DND-41 (cell line): Measurements from ENCODE around the gene SAMD4A.

Experiments
- ATAC-seq: fragments of 200-7000 bp; cut with Tn5 transposase; 3 replicates; pipeline ENCODE4 v1.9.1; 2021; ENCODE audit warnings: low read depth; ENCODE audit not compliant: insufficient read depth
- DNase-seq: peaks from one replicate; pipeline ENCODE4 v3.0.0-alpha.2; 2020
- H2AFZ ChIP-seq: 2 replicates; pipeline ENCODE4 v1.6.0; 2012; ENCODE audit warnings: low read depth, low read length
- H3K27ac ChIP-seq: 2 replicates; pipeline ENCODE4 v1.5.1; 2012; ENCODE audit warnings: low read length, inconsistent platforms
- H3K27me3 ChIP-seq: fragments of 200-600 bp; sonication (generic); 2 replicates; pipeline ENCODE4 v1.6.0; 2012; ENCODE audit warnings: low read length, mild to moderate bottlenecking, inconsistent platforms; ENCODE audit not compliant: insufficient read depth, poor library complexity
- H3K36me3 ChIP-seq: 2 replicates; pipeline ENCODE4 v1.5.1; 2012; ENCODE audit warnings: low read length, inconsistent platforms; ENCODE audit not compliant: insufficient read depth
- H3K4me1 ChIP-seq: 2 replicates; pipeline ENCODE4 v1.5.1; 2012; ENCODE audit warnings: mild to moderate bottlenecking, low read length; ENCODE audit not compliant: insufficient read depth
- H3K4me2 ChIP-seq: 2 replicates; pipeline ENCODE4 v1.6.0; 2012; ENCODE audit warnings: mild to moderate bottlenecking, moderate library complexity, low read length, inconsistent platforms; ENCODE audit not compliant: insufficient read depth
- H3K4me3 ChIP-seq, 2 experiments: fragments of 200-600 bp in 1 of 2; shearing (Covaris generic) in 1 of 2; 2 replicates each; pipeline ENCODE4 v1.5.1; 2012 to 2016; ENCODE audit warnings: inconsistent platforms in 2 of 2, low read length in 2 of 2, mild to moderate bottlenecking in 2 of 2, low read depth in 1 of 2, moderate library complexity in 1 of 2
- H3K79me2 ChIP-seq: 2 replicates; pipeline ENCODE4 v1.6.0; 2012; ENCODE audit warnings: low read length, inconsistent platforms; ENCODE audit not compliant: insufficient read depth
- H3K9ac ChIP-seq: 2 replicates; pipeline ENCODE4 v1.6.0; 2012; ENCODE audit warnings: low read depth, mild to moderate bottlenecking, inconsistent platforms, low read length, moderate library complexity
- H3K9me3 ChIP-seq: 2 replicates; pipeline ENCODE4 v1.5.1; 2012; ENCODE audit warnings: low read length, moderate library complexity, mild to moderate bottlenecking, inconsistent platforms; ENCODE audit not compliant: insufficient read depth, severe bottlenecking
- H4K20me1 ChIP-seq: 2 replicates; pipeline ENCODE4 v1.6.0; 2012; ENCODE audit warnings: low read length; ENCODE audit not compliant: insufficient read depth
- CTCF ChIP-seq: IDR thresholded peaks from 2 replicates; pipeline ENCODE4 v1.5.1; 2012; ENCODE audit warnings: borderline replicate concordance, low read length, moderate library complexity, mild to moderate bottlenecking; ENCODE audit not compliant: poor library complexity, severe bottlenecking; ENCODE audit errors: extremely low read depth
- EZH2 ChIP-seq: IDR thresholded peaks from 3 replicates; pipeline ENCODE4 v1.6.1; 2012; ENCODE audit warnings: borderline replicate concordance, low read depth, mild to moderate bottlenecking, moderate library complexity, low read length, inconsistent platforms; ENCODE audit not compliant: severe bottlenecking

SAMD4A gene

DNA sequence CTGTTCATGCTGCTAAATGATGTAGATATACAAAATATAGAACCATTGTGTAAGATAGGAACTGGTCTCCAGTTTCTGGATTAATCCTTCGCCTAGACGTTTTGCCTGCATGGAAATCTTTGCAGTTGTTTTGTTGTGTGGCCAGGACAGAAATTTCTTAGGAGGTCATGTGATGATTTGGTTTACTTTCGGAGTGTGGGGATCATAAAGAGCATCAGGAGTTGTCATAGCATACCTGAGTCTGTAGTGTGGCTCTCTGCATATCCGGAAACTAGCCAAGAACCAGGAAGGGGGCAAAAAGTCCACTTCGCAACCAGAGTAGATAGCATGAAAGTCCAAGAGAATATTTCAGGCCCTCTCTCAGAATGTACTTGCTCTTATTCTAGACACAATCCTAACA is 3.1 kb downstream of the SAMD4A start:
- no peak for TF ChIP-seq EZH2
- no peak for TF ChIP-seq CTCF
- Histone ChIP-seq H3K4me1 (peaks cover 30% of the 10 kb centered on the region), H3K27me3 (peaks cover 54% of the 10 kb centered on the region), H3K27ac (no peak overlapping the region), H2AFZ (no peak overlapping the region), H3K4me3 (no peak overlapping the region), H3K9ac (no peak overlapping the region), H3K9me3 (peaks cover 10% of the 10 kb centered on the region), H3K36me3 (no peaks in the 10 kb centered on the region), H3K4me2 (no peak overlapping the region), H4K20me1 (peaks cover 10% of the 10 kb centered on the region), H3K79me2 (no peaks in the 10 kb centered on the region)
- no peak for ATAC-seq
- no peak for DNase-seq

DNA sequence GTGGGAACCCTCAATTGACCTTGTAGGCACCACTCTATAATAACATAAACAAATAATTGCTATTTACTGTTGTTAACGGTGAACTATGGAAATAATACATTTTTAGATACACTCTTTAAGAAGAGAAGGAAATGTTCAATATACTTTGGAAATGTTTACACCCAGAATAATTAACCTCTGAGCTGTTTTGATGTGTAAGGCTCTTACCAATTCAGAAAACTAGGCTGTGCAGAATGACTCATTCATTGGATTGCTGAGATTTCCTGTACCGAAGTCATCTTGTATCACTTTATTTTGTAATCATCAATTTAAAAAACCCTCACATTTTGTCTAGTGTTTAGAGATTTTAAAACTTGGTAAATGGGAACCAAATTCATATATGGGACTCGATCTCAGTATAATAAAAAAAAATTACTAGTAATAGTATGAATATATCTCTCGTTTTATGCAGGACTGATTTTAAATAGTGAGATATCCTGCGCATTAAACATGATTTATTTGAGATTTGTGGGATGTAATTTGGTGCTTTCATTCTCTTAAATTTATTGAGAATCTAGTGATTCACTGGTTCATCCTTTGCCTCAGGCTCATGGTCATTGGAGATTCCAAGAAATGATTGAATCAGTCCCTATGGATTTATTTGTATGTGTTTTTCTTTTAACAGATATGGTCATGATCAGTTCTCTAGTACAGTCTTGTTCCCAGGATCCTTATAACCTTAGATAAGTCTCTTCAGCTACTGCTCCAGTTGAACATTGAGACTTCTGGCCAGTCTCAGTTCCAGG is 3.9 kb downstream of the SAMD4A start:
- H3K4me1 ChIP-seq = peaks cover 26% of the 10 kb centered on the region
- ATAC-seq = no peak
- H3K79me2 ChIP-seq = no peaks in the 10 kb centered on the region
- DNase-seq = no peak
- H3K27me3 ChIP-seq = peaks cover 50% of the 10 kb centered on the region
- H3K4me3 ChIP-seq = no peak overlapping the region
- no peak overlapping the region for H3K4me2 ChIP-seq
- H3K36me3 ChIP-seq = no peaks in the 10 kb centered on the region
- H3K27ac ChIP-seq = no peak overlapping the region
- TF ChIP-seq CTCF (no peak), EZH2 (no peak)
- H3K9me3 ChIP-seq = peaks cover 10% of the 10 kb centered on the region
- no peak overlapping the region for H3K9ac ChIP-seq
- H2AFZ ChIP-seq = no peak overlapping the region
- H4K20me1 ChIP-seq = peaks cover 3% of the 10 kb centered on the region; the same call in 1 of the 2 replicates

DNA sequence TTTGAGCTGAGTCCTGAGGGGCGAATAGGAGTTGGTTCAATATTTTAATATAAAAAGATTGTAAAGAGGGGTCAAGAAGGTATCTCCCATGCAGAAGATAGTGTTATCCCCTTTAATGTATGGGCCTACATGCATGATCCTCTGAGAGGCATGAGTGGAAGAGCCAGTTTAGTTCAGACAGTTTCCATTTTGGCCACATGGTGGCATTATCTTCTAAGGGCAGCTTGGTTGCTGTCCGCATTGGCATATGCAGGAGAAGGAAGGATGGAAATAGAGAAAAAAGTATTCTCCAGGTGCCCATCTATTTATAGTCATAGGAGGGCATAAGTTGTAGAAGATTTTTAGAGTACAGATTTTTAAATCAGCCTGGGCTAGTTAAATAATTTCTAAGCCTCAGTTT is 5.4 kb downstream of the SAMD4A start:
- Histone ChIP-seq H2AFZ (no peak overlapping the region), H3K79me2 (no peaks in the 10 kb centered on the region), H3K4me1 (peaks cover 11% of the 10 kb centered on the region), H3K4me2 (no peak overlapping the region), H3K9ac (no peak overlapping the region), H3K36me3 (no peaks in the 10 kb centered on the region), H4K20me1 (peaks cover 3% of the 10 kb centered on the region; the same call in 1 of the 2 replicates), H3K27me3 (peaks cover 41% of the 10 kb centered on the region), H3K9me3 (peaks cover 10% of the 10 kb centered on the region), H3K27ac (no peak overlapping the region), H3K4me3 (no peak overlapping the region)
- TF ChIP-seq CTCF (peak; percentile 59), EZH2 (no peak)
- ATAC-seq (no peak), DNase-seq (no peak)
